ENCODE measurements around the gene YWHAH. TPM values are rescaled to one million over a fixed set of nuclear protein-coding genes. Genes with fewer than 3 reads are reported as not detected.

YWHAH gene
- total RNA-seq, 1 donor from 2014 or later = 285 TPM

- no peaks in the 10 kb centered on the region for H3K9me3 Mint-ChIP-seq (ENCODE audit: unreplicated experiment)
- TF ChIP-seq CTCF (IDR thresholded peaks at IDR 0.05; ENCODE audit: unreplicated experiment) = no peak
- H3K4me1 Mint-ChIP-seq (ENCODE audit: unreplicated experiment) = peaks cover 48% of the 10 kb centered on the region
- H3K27ac Mint-ChIP-seq (ENCODE audit: unreplicated experiment) = no peak overlapping the region
- H3K27me3 Mint-ChIP-seq (ENCODE audit: unreplicated experiment) = peaks cover 5% of the 10 kb centered on the region
- H3K4me3 Mint-ChIP-seq (ENCODE audit: unreplicated experiment) = no peak overlapping the region
- DNase-seq (ENCODE audit: low spot score) = no peak
- H3K36me3 Mint-ChIP-seq (ENCODE audit: low read depth, unreplicated experiment) = no peaks in the 10 kb centered on the region
These were observed 10.4 kb upstream of the YWHAH start for GRCh38 chr22:31933816-31934482.

GRCh38 chr22:31935961-31936635 is 8.2 kb upstream of the YWHAH start:
- no peak for TF ChIP-seq CTCF (IDR thresholded peaks at IDR 0.05; ENCODE audit: unreplicated experiment)
- DNase-seq (ENCODE audit: low spot score) = no peak
- no peaks in the 10 kb centered on the region for H3K36me3 Mint-ChIP-seq (ENCODE audit: low read depth, unreplicated experiment)
- peak overlapping the region; percentile 81 for H3K27ac Mint-ChIP-seq (ENCODE audit: unreplicated experiment)
- peak overlapping the region; percentile 29 for H3K4me3 Mint-ChIP-seq (ENCODE audit: unreplicated experiment)
- no peaks in the 10 kb centered on the region for H3K9me3 Mint-ChIP-seq (ENCODE audit: unreplicated experiment)
- H3K4me1 Mint-ChIP-seq (ENCODE audit: unreplicated experiment) = peaks cover 51% of the 10 kb centered on the region
- H3K27me3 Mint-ChIP-seq (ENCODE audit: unreplicated experiment) = peaks cover 4% of the 10 kb centered on the region

GRCh38 chr22:31937341-31937740 is 7.0 kb upstream of the YWHAH start:
- H3K27ac Mint-ChIP-seq (ENCODE audit: unreplicated experiment) = peak overlapping the region; percentile 81
- DNase-seq (ENCODE audit: low spot score) = no peak
- no peaks in the 10 kb centered on the region for H3K9me3 Mint-ChIP-seq (ENCODE audit: unreplicated experiment)
- peaks cover 5% of the 10 kb centered on the region for H3K36me3 Mint-ChIP-seq (ENCODE audit: low read depth, unreplicated experiment)
- peaks cover 52% of the 10 kb centered on the region for H3K4me1 Mint-ChIP-seq (ENCODE audit: unreplicated experiment)
- H3K4me3 Mint-ChIP-seq (ENCODE audit: unreplicated experiment) = no peak overlapping the region
- TF ChIP-seq CTCF (IDR thresholded peaks at IDR 0.05; ENCODE audit: unreplicated experiment) = no peak
- peaks cover 7% of the 10 kb centered on the region for H3K27me3 Mint-ChIP-seq (ENCODE audit: unreplicated experiment)

GRCh38 chr22:31938296-31938695 is 6.0 kb upstream of the YWHAH start:
- no peak overlapping the region for H3K27ac Mint-ChIP-seq (ENCODE audit: unreplicated experiment)
- peaks cover 55% of the 10 kb centered on the region for H3K4me1 Mint-ChIP-seq (ENCODE audit: unreplicated experiment)
- peaks cover 5% of the 10 kb centered on the region for H3K36me3 Mint-ChIP-seq (ENCODE audit: low read depth, unreplicated experiment)
- DNase-seq (ENCODE audit: low spot score) = no peak
- H3K9me3 Mint-ChIP-seq (ENCODE audit: unreplicated experiment) = no peaks in the 10 kb centered on the region
- no peak overlapping the region for H3K4me3 Mint-ChIP-seq (ENCODE audit: unreplicated experiment)
- peaks cover 7% of the 10 kb centered on the region for H3K27me3 Mint-ChIP-seq (ENCODE audit: unreplicated experiment)
- TF ChIP-seq CTCF (IDR thresholded peaks at IDR 0.05; ENCODE audit: unreplicated experiment) = no peak

- H3K4me3 Mint-ChIP-seq (ENCODE audit: unreplicated experiment) = no peak overlapping the region
- peaks cover 5% of the 10 kb centered on the region for H3K36me3 Mint-ChIP-seq (ENCODE audit: low read depth, unreplicated experiment)
- DNase-seq (ENCODE audit: low spot score) = no peak
- H3K27ac Mint-ChIP-seq (ENCODE audit: unreplicated experiment) = no peak overlapping the region
- peaks cover 42% of the 10 kb centered on the region for H3K4me1 Mint-ChIP-seq (ENCODE audit: unreplicated experiment)
- peaks cover 7% of the 10 kb centered on the region for H3K27me3 Mint-ChIP-seq (ENCODE audit: unreplicated experiment)
- no peak for TF ChIP-seq CTCF (IDR thresholded peaks at IDR 0.05; ENCODE audit: unreplicated experiment)
- H3K9me3 Mint-ChIP-seq (ENCODE audit: unreplicated experiment) = no peaks in the 10 kb centered on the region
These were observed 3.8 kb upstream of the YWHAH start for GRCh38 chr22:31940506-31940905.
